Measurements from ENCODE around the gene FAM180B.
"Not testable (repeated sequence)": the region's sequence is repeated elsewhere in the genome, so short reads cannot be mapped to it uniquely, and the experiment has no call there.

FAM180B gene

GRCh38 chr11:47595967-47596366, 9.5 kb downstream of the FAM180B start:
- no peak for DNase-seq

DNA sequence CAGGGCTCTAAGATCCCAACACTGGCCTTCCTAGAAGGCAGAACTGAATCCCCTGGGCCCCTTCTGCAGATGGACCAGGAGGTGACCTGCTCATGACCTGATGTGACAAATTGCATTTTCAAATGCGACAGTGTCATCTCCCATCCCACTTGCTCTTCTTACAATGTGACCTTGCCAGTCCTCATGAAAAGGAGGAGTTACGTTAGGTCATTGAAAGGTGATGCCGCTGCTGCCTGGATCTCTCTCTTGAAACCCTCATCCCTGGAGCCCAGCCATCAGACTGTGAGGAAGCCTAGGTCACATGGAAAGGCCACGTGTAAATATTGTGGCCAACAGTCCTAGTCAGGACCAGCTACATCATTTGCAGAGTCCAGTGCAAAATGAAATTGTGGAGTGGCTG, 13.4 kb downstream of the FAM180B start:
- DNase-seq: no peak

DNA sequence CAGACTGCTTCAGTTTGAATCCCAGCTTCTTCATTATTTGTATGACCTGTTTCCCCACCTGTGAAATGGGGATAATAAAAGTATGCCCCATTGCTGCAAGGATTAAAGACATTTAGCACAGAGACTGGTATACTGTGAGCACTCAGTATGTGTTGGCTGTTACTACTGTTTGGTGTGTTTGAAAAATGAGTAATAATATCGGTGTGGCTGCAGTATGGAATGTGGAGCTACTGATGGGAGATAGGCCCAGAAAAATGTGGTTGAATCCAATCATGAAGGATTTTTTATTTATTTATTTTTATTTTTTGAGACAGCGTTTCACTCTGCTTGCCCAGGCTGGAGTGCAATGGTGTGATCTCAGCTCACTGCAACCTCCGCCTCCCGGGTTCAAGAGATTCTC, 16.8 kb downstream of the FAM180B start:
- no peak for DNase-seq

DNA sequence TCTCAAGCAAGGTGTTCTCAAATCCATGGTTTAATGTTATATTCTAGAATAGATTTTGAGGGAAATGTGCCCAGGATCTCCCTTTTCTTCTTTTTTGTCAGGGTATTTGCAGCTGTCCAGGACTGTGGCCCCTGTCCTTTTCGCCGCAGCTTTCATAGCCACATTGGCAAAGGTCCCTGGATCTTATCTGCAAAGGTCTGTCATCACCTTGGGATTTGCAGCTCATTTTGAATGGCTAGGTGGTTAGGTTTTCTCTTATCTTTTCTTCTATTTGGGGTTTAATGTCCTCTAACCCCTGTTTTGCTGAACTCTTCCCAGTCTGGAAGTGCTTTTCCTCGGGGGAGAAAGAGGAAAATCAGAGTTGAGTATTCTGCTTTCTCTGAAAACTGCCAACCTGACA, 19.4 kb downstream of the FAM180B start:
- no peak for DNase-seq

DNA sequence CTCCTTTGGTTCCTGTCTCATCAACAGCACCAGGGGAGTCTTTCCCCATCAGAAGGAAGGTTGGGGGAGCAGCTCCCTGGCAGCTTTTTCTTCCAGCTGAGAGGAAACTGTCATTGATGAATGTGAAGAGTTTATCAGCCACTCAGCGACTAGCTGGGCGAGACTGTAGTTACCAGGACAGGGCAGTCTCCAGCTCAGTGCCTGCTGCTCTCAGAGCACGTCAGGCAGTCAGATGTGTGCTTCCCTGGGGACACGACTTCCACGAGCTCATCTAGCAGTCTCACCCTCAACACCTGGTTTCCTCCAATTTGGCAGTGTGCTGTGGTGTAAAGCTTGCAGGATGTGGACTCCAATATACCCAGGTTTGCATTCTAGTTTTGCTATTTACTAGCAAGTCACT, 20.3 kb downstream of the FAM180B start:
- no peak for DNase-seq

- DNase-seq: no peak
Observed at GRCh38 chr11:47607380-47607779, 20.9 kb downstream of the FAM180B start.

GRCh38 chr11:47609675-47610074, 23.2 kb downstream of the FAM180B start:
- no peak for DNase-seq

GRCh38 chr11:47611348-47611794, 24.9 kb downstream of the FAM180B start:
- no peak for DNase-seq

- DNase-seq: no peak
Observed at GRCh38 chr11:47615249-47615648, 28.8 kb downstream of the FAM180B start.

GRCh38 chr11:47616726-47617416, 30.4 kb downstream of the FAM180B start:
- DNase-seq: no peak

GRCh38 chr11:47617417-47617809, 30.9 kb downstream of the FAM180B start:
- DNase-seq: no peak

DNA sequence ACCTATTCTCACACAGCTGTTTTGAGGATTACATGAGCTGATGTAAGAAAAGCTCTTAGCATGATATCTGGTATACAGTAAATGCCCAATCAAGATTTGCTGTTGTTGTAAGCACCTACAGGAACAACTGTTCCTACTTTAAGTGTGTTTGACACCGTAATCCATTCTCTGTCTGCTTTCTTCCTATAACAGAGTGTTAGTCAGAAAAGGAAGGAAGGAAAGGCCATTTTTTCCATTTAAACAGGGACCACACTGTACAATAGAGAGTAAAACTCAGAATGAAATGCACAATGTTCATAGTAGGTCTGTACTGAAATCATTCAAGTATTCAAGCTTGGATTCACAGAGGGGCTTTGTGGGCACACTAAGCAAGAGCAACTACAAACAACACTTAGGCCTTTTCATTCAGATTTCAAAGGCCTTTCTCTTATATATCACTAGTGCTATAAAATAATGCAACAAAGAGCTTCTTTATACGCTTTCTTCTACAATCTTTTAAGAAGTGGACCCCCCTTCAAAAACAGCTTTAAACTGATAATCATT, 34.4 kb downstream of the FAM180B start:
- no peak for DNase-seq

- no peak for DNase-seq
Observed at GRCh38 chr11:47626234-47626633, 39.8 kb downstream of the FAM180B start.

- DNase-seq: no peak
Observed at GRCh38 chr11:47628026-47628425, 41.5 kb downstream of the FAM180B start.

GRCh38 chr11:47631473-47631872, 45.0 kb downstream of the FAM180B start:
- DNase-seq: no peak

DNA sequence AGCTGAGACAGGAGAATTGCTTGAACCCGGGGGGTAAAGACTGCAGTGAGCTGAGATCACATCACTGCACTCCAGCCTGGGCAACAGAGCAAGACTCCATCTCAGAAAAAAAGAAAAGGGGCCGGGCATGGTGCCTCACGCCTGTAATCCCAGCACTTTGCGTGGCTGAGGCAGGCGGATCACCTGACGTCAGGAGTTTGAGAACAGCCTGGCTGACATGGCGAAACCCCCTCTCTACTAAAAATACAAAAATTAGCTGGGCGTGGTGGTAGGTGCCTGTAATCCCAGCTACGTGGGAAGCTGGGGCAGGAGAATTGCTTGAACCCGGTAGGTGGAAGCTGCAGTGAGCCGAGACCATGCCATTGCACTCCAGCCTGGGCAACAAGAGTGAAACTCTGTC, 49.9 kb downstream of the FAM180B start:
- not testable (repeated sequence) for DNase-seq
